ENCODE measurements around the gene ECM1. TPM values are rescaled to one million over a fixed set of nuclear protein-coding genes. Genes with fewer than 3 reads are reported as not detected.
A peak's percentile ranks its signal among the peaks of the same experiment; 100 is the strongest.

ECM1 gene
- total RNA-seq, 1 experiment from 2014 or later, result 1.4 TPM

GRCh38 chr1:150560576-150561253, 52.8 kb downstream of the ECM1 start:
- Histone ChIP-seq H3K79me1 (ENCODE audit: insufficient read depth, low read depth, low read length, poor library complexity, severe bottlenecking) (no peaks in the 10 kb centered on the region), H4K5ac (ENCODE audit: insufficient read length, low read depth, low read length) (no peak overlapping the region), H3K4me2 (ENCODE audit: insufficient read depth, insufficient read length, low read length) (peak overlapping the region; percentile 94), H3K23ac (ENCODE audit: insufficient read length, low read depth, low read length) (no peak overlapping the region), H2AFZ (ENCODE audit: low read length) (no peak overlapping the region), H2BK20ac (ENCODE audit: low read depth, low read length, poor library complexity, severe bottlenecking) (no peak overlapping the region), H3K27ac (ENCODE audit: insufficient read length, low read depth, low read length) (peak overlapping the region; percentile 97), H3K4me1 (ENCODE audit: insufficient read depth, low read length) (peaks cover 7% of the 10 kb centered on the region; the same call in 1 of the 2 replicates), H2BK5ac (ENCODE audit: insufficient read length, low read length) (no peak overlapping the region), H2BK120ac (ENCODE audit: low read depth, low read length, poor library complexity, severe bottlenecking) (no peak overlapping the region), H3K18ac (ENCODE audit: insufficient read length, low read depth, low read length) (peak overlapping the region; percentile 90), H3K27me3 (ENCODE audit: insufficient read depth, low read length) (no peaks in the 10 kb centered on the region), H3K9ac (ENCODE audit: extremely low read depth, insufficient read length, low read length) (peak overlapping the region; percentile 81), H3K23me2 (ENCODE audit: insufficient read length, low read depth, low read length, poor library complexity, severe bottlenecking) (peaks cover 11% of the 10 kb centered on the region), H3K4ac (ENCODE audit: low read depth, low read length) (no peak overlapping the region), H2BK15ac (ENCODE audit: low read depth, low read length) (no peak overlapping the region), H3K56ac (ENCODE audit: insufficient read length, low read depth, low read length) (no peak overlapping the region), H3K79me2 (ENCODE audit: insufficient read depth, low read length) (no peaks in the 10 kb centered on the region), H4K8ac (replicated peaks; ENCODE audit: insufficient read length, low read depth, low read length) (no peak overlapping the region), H3T11ph (ENCODE audit: low read length) (no peak overlapping the region), H4K91ac (ENCODE audit: insufficient read length, low read depth, low read length) (no peak overlapping the region), H3K14ac (ENCODE audit: insufficient read depth, low read length) (peak overlapping the region; percentile 83), H2BK12ac (ENCODE audit: insufficient read length, low read depth, low read length) (peak overlapping the region; percentile 53), H4K20me1 (ENCODE audit: control insufficient read depth, insufficient read depth, insufficient read length) (no peaks in the 10 kb centered on the region), H2AK5ac (ENCODE audit: insufficient read length, low read length) (no peak overlapping the region), H3K9me3 (ENCODE audit: control insufficient read depth, low read depth, low read length) (no peaks in the 10 kb centered on the region)
- Mint-ChIP-seq H3K36me3 (ENCODE audit: insufficient read depth in 1 of 3, low read depth in 3 of 3) (peaks cover 0 to under 1% (median under 1%) of the 10 kb centered on the region in 3 experiments; a peak in 2 of 7 replicates), H3K4me3 (peak overlapping the region; percentile 72 to 90), H3K9me3 (no peaks in the 10 kb centered on the region; a peak in 1 of 5 replicates), H3K27ac (peak overlapping the region; percentile 99 to 100 (median 99)), H3K27me3 (ENCODE audit: low read depth) (no peaks in the 10 kb centered on the region), H3K4me1 (peaks cover 39 to 52% of the 10 kb centered on the region in 2 experiments)
- peak; percentile 92 for DNase-seq
- peak; percentile 90 for TF ChIP-seq CTCF (conservative IDR thresholded peaks at IDR 0.05)
- WGBS (ENCODE audit: extremely low coverage, insufficient read length, low lambda C conversion rate), result no CpG with 5 or more reads among the region's 17 CpGs

Data from H9 (cell line).